Osteoblast (primary cell): Measurements from ENCODE around the gene RAB10. TPM values are rescaled to one million over a fixed set of nuclear protein-coding genes. Genes with fewer than 3 reads are reported as not detected.
"Not testable (repeated sequence)": the region's sequence is repeated elsewhere in the genome, so short reads cannot be mapped to it uniquely, and the experiment has no call there.

Experiments used
- DNase-seq: peaks from one replicate; pipeline ENCODE4 v3.0.0; 2011; ENCODE audit warnings: low spot score, mixed read lengths; ENCODE audit not compliant: insufficient read length; ENCODE audit errors: missing footprints
- H2AFZ ChIP-seq: 2 replicates; pipeline ENCODE4 v1.6.0; 2011; ENCODE audit warnings: mild to moderate bottlenecking, low read length
- H3K27ac ChIP-seq: 2 replicates; pipeline ENCODE4 v1.5.1; 2011; ENCODE audit warnings: mild to moderate bottlenecking, low read depth, low read length, moderate library complexity
- H3K27me3 ChIP-seq: 2 replicates; pipeline ENCODE4 v1.6.0; 2012; ENCODE audit warnings: mild to moderate bottlenecking, control low read depth, inconsistent platforms, low read length, moderate library complexity; ENCODE audit not compliant: insufficient read depth
- H3K36me3 ChIP-seq: 2 replicates; pipeline ENCODE4 v1.5.1; 2011; ENCODE audit warnings: mild to moderate bottlenecking, low read length, control low read depth, moderate library complexity; ENCODE audit not compliant: insufficient read depth
- H3K4me1 ChIP-seq: 2 replicates; pipeline ENCODE4 v1.5.1; 2011; ENCODE audit warnings: mild to moderate bottlenecking, low read length, control low read depth, moderate library complexity; ENCODE audit not compliant: insufficient read depth
- H3K4me2 ChIP-seq: 2 replicates; pipeline ENCODE4 v1.6.0; 2011; ENCODE audit warnings: mild to moderate bottlenecking, low read length; ENCODE audit not compliant: insufficient read depth
- H3K4me3 ChIP-seq: fragments of 200-600 bp; sonication (generic); 3 replicates; pipeline ENCODE4 v1.5.1; 2012; ENCODE audit warnings: mild to moderate bottlenecking, low read length, inconsistent platforms; ENCODE audit not compliant: insufficient read depth
- H3K79me2 ChIP-seq: 2 replicates; pipeline ENCODE4 v1.6.0; 2012; ENCODE audit warnings: mild to moderate bottlenecking, low read length, control low read depth, inconsistent platforms; ENCODE audit not compliant: insufficient read depth
- H3K9me3 ChIP-seq: 2 replicates; pipeline ENCODE4 v1.5.1; 2011; ENCODE audit warnings: low read depth, low read length, control low read depth
- H4K20me1 ChIP-seq: 2 replicates; pipeline ENCODE4 v1.6.0; 2012; ENCODE audit warnings: mild to moderate bottlenecking, low read length, control low read depth; ENCODE audit not compliant: insufficient read depth
- total RNA-seq: library from RNA; depleted of rRNA; stranded (reverse); fragments of >200 nt; gene quantifications from 2 replicates; pipeline ENCODE4 v1.2.3, GENCODE V29; 2012
- TF ChIP-seq, protein P1 (sequence below): IDR thresholded peaks from 2 replicates; pipeline ENCODE4 v1.5.1; 2011; ENCODE audit warnings: mild to moderate bottlenecking, low read depth, low read length, moderate library complexity; ENCODE audit errors: extremely low read depth

RAB10 gene
- total RNA-seq, 1 donor, result 151 TPM

DNA sequence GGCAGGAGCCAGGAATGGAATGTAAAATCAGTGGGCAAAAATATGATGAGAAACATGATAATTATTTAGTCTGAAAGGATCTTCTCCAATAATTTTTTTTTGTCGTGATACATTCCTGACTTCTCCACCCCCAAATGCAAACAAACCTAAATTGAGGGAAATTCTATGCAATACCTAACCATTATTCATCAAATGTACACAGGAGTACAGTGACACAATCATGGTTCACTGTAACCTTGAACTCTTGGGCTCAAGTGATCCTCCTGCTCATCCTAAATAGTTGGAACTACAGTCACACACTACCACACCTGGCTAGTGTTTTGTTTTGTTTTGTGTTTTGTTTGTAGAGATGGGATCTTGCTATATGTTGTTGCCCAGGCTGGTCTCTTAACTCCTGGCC lies 46.5 kb downstream of the RAB10 start:
- H4K20me1 ChIP-seq, result peaks cover 38% of the 10 kb centered on the region
- peaks cover 19% of the 10 kb centered on the region for H3K4me1 ChIP-seq

DNA sequence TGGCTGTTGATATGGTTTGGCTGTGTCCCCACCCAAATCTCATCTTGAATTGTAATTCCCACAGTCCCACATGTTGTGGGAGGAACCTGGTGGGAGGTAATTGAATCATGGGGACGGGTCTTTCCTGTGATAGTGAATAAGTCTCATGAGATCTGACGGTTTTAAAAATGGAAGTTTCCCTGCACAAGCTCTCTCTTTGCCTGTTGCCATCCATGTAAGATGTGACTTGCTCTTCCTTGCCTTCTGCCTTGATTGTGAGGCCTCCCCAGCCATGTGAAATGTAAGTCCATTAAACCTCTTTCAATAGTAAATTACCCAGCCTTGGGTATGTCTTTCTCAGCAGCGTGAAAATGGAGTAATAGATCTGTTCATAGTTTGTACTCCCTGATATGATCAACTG lies 47.0 kb downstream of the RAB10 start:
- Histone ChIP-seq H4K20me1 (peaks cover 35% of the 10 kb centered on the region), H3K79me2 (peaks cover 88% of the 10 kb centered on the region)

More for the DNA sequence above, 46.5 kb downstream of the RAB10 start:
- H3K79me2 ChIP-seq, result peaks cover 92% of the 10 kb centered on the region
- no peaks in the 10 kb centered on the region for H3K9me3 ChIP-seq
- H3K4me2 ChIP-seq, result peak overlapping the region; percentile 24
- H3K27me3 ChIP-seq, result no peaks in the 10 kb centered on the region
- H3K27ac ChIP-seq, result peak overlapping the region; percentile 36
- H3K4me3 ChIP-seq, result no peak overlapping the region
- H3K36me3 ChIP-seq, result no peaks in the 10 kb centered on the region
- TF ChIP-seq, protein P1, sequence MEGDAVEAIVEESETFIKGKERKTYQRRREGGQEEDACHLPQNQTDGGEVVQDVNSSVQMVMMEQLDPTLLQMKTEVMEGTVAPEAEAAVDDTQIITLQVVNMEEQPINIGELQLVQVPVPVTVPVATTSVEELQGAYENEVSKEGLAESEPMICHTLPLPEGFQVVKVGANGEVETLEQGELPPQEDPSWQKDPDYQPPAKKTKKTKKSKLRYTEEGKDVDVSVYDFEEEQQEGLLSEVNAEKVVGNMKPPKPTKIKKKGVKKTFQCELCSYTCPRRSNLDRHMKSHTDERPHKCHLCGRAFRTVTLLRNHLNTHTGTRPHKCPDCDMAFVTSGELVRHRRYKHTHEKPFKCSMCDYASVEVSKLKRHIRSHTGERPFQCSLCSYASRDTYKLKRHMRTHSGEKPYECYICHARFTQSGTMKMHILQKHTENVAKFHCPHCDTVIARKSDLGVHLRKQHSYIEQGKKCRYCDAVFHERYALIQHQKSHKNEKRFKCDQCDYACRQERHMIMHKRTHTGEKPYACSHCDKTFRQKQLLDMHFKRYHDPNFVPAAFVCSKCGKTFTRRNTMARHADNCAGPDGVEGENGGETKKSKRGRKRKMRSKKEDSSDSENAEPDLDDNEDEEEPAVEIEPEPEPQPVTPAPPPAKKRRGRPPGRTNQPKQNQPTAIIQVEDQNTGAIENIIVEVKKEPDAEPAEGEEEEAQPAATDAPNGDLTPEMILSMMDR, result no peak
- no peak overlapping the region for H2AFZ ChIP-seq
- DNase-seq, result no peak

DNA sequence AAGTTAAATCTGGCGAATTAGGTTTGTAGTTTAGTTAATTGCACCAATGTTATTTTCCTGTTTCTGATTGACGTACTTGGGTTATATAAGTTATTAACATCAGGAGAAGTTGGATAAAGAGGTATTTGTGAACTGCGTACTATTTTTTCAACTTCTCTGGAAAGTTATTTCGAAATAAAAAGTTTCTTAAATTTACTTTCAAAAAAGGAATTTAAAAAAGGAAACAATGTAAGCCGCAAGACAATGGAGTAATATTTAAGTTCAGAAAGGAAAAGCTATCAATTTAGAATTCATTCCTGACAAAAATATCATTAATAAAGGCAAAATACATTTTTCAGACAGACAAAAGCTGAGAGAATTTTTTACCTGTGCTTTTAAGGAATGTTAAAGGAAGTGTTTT lies 47.7 kb downstream of the RAB10 start:
- Histone ChIP-seq H3K4me1 (peaks cover 25% of the 10 kb centered on the region), H2AFZ (no peak overlapping the region), H3K27me3 (no peaks in the 10 kb centered on the region), H3K27ac (no peak overlapping the region), H3K36me3 (no peaks in the 10 kb centered on the region), H3K9me3 (no peaks in the 10 kb centered on the region), H4K20me1 (peaks cover 30% of the 10 kb centered on the region), H3K4me3 (no peak overlapping the region), H3K79me2 (peaks cover 88% of the 10 kb centered on the region), H3K4me2 (no peak overlapping the region)
- TF ChIP-seq, protein P1, result no peak
- DNase-seq, result no peak

More for the DNA sequence above, 47.0 kb downstream of the RAB10 start:
- not testable (repeated sequence) for H3K4me2 ChIP-seq, H3K4me3 ChIP-seq, DNase-seq, H3K9me3 ChIP-seq, H3K27me3 ChIP-seq, H3K36me3 ChIP-seq, H2AFZ ChIP-seq
- H3K27ac ChIP-seq, result peak overlapping the region; percentile 36
- H3K4me1 ChIP-seq, result peaks cover 19% of the 10 kb centered on the region

DNA sequence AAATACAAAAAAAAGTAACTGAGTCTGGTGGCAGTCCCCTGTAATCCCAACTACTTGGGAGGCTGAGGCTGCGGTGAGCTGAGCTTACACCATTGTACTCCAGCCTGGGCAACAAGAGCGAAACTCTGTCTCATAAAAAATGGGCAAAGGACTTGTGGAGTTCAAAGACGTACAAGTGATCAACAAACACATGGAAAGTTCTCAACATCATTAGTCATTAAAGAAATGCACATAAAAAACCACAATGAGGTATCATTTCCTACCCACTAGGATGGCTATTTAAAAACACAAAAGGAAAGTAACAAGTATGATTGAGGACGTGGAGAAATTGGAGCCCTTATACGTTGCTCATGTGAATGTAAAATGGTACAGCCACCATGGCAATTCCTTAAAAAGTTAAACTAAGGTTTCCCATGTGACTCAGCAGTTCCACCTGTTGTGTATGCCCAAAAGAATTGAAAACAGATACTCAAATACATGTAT lies 52.3 kb downstream of the RAB10 start:
- no peak overlapping the region for H2AFZ ChIP-seq
- TF ChIP-seq, protein P1, result no peak
- H3K4me2 ChIP-seq, result peak overlapping the region; percentile 66
- no peak for DNase-seq
- peaks cover 92% of the 10 kb centered on the region for H3K79me2 ChIP-seq
- H3K4me3 ChIP-seq, result peak overlapping the region; percentile 1
- H4K20me1 ChIP-seq, result peaks cover 49% of the 10 kb centered on the region
- no peaks in the 10 kb centered on the region for H3K9me3 ChIP-seq
- H3K36me3 ChIP-seq, result peaks cover 5% of the 10 kb centered on the region
- peak overlapping the region; percentile 75 for H3K27ac ChIP-seq
- H3K4me1 ChIP-seq, result peaks cover 13% of the 10 kb centered on the region
- H3K27me3 ChIP-seq, result no peaks in the 10 kb centered on the region
